ENCODE data around the gene CSHL1. TPM values are rescaled to one million over a fixed set of nuclear protein-coding genes. Genes with fewer than 3 reads are reported as not detected.
"Not testable (repeated sequence)": the region's sequence is repeated elsewhere in the genome, so short reads cannot be mapped to it uniquely, and the experiment has no call there.

The CSHL1 gene
- total RNA-seq, 2 donors from 2014 or later: not detected

GRCh38 chr17:63927464-63928171, 16.6 kb upstream of the CSHL1 start:
- Histone ChIP-seq H3K4me1 (peaks cover 0 to 20% of the 10 kb centered on the region in 2 donors), H3K27ac (no peak overlapping the region), H3K27me3 (no peaks in the 10 kb centered on the region), H3K36me3 (no peaks in the 10 kb centered on the region), H3K4me3 (no peak overlapping the region), H3K9me3 (no peaks in the 10 kb centered on the region)
- DNase-seq (ENCODE audit: low spot score): no peak
- no peak for TF ChIP-seq CTCF (IDR thresholded peaks at IDR 0.05)

- Histone ChIP-seq H3K9me3 (no peaks in the 10 kb centered on the region), H3K4me1 (peaks cover 0 to 16% of the 10 kb centered on the region in 2 donors), H3K27ac (no peak overlapping the region), H3K27me3 (no peaks in the 10 kb centered on the region), H3K36me3 (no peaks in the 10 kb centered on the region), H3K4me3 (no peak overlapping the region)
- DNase-seq (ENCODE audit: low spot score): no peak
- no peak for TF ChIP-seq CTCF (IDR thresholded peaks at IDR 0.05)
Observed at GRCh38 chr17:63926164-63926563, 15.1 kb upstream of the CSHL1 start.

GRCh38 chr17:63925615-63926014, 14.6 kb upstream of the CSHL1 start:
- Histone ChIP-seq H3K27me3 (no peaks in the 10 kb centered on the region), H3K4me3 (no peak overlapping the region), H3K9me3 (no peaks in the 10 kb centered on the region), H3K4me1 (peaks cover 0 to 11% of the 10 kb centered on the region in 2 donors), H3K36me3 (no peaks in the 10 kb centered on the region), H3K27ac (no peak overlapping the region)
- TF ChIP-seq CTCF (IDR thresholded peaks at IDR 0.05): no peak
- no peak for DNase-seq (ENCODE audit: low spot score)

- H3K27ac ChIP-seq; H3K9me3 ChIP-seq; H3K4me1 ChIP-seq; DNase-seq (ENCODE audit: low spot score); H3K27me3 ChIP-seq; H3K4me3 ChIP-seq; H3K36me3 ChIP-seq: not testable (repeated sequence)
Observed at GRCh38 chr17:63922402-63922801, 11.3 kb upstream of the CSHL1 start.

- H3K27me3 ChIP-seq; H3K4me1 ChIP-seq; H3K9me3 ChIP-seq; H3K27ac ChIP-seq; H3K4me3 ChIP-seq; DNase-seq (ENCODE audit: low spot score); H3K36me3 ChIP-seq: not testable (repeated sequence)
Observed at GRCh38 chr17:63920779-63921178, 9.7 kb upstream of the CSHL1 start.

GRCh38 chr17:63920050-63920449, 9.0 kb upstream of the CSHL1 start:
- not testable (repeated sequence) for H3K4me1 ChIP-seq; H3K36me3 ChIP-seq; H3K9me3 ChIP-seq; DNase-seq (ENCODE audit: low spot score); H3K27me3 ChIP-seq; H3K4me3 ChIP-seq; H3K27ac ChIP-seq

GRCh38 chr17:63919311-63919723, 8.3 kb upstream of the CSHL1 start:
- H3K27ac ChIP-seq: no peak overlapping the region
- peaks cover 0 to 7% of the 10 kb centered on the region in 2 donors for H3K4me1 ChIP-seq
- DNase-seq (ENCODE audit: low spot score): peak; percentile 65
- H3K4me3 ChIP-seq: no peak overlapping the region
- TF ChIP-seq CTCF (IDR thresholded peaks at IDR 0.05): peak; percentile 95 to 96
- no peaks in the 10 kb centered on the region for H3K36me3 ChIP-seq
- H3K27me3 ChIP-seq: no peaks in the 10 kb centered on the region
- H3K9me3 ChIP-seq: no peaks in the 10 kb centered on the region

GRCh38 chr17:63918789-63919305, 7.8 kb upstream of the CSHL1 start, which contains the start of gene GH1:
GH1 (minus strand) TSS chr17:63918839; CDS start chr17:63918776, 63 bp downstream.
- H3K27ac ChIP-seq; H3K9me3 ChIP-seq; H3K36me3 ChIP-seq; H3K27me3 ChIP-seq; DNase-seq (ENCODE audit: low spot score); H3K4me1 ChIP-seq; H3K4me3 ChIP-seq: not testable (repeated sequence)

Data from right atrium auricular region (tissue), 2 donors.